Muscle layer of duodenum (tissue), 2 donors: Measurements from ENCODE around the gene P4HB.

Experiments used
- H3K27ac ChIP-seq: one replicate; pipeline ENCODE4 v1.7.0; 2013; ENCODE audit warnings: mild to moderate bottlenecking, low read length
- H3K27me3 ChIP-seq: one replicate; pipeline ENCODE4 v1.7.0; 2013; ENCODE audit warnings: low read depth, mild to moderate bottlenecking, control low read depth, low read length
- H3K36me3 ChIP-seq, 2 donors: one replicate each; pipeline ENCODE4 v1.7.0; 2013; ENCODE audit warnings: low read length in 2 of 2, control low read depth in 1 of 2, mild to moderate bottlenecking in 1 of 2; ENCODE audit not compliant: insufficient read depth in 2 of 2, control insufficient read depth in 1 of 2
- H3K4me1 ChIP-seq, 2 donors: one replicate each; pipeline ENCODE4 v1.7.0; 2013; ENCODE audit warnings: low read length in 2 of 2, mild to moderate bottlenecking in 2 of 2, control low read depth in 1 of 2, moderate library complexity in 1 of 2; ENCODE audit not compliant: insufficient read depth in 2 of 2, control insufficient read depth in 1 of 2
- H3K4me3 ChIP-seq, 2 donors: one replicate each; pipeline ENCODE4 v1.7.0; 2013; ENCODE audit warnings: low read length in 2 of 2, low read depth in 1 of 2, mild to moderate bottlenecking in 1 of 2
- H3K9me3 ChIP-seq, 2 donors: one replicate each; pipeline ENCODE4 v1.7.0; 2013; ENCODE audit warnings: low read length in 2 of 2, control low read depth in 1 of 2, mild to moderate bottlenecking in 1 of 2; ENCODE audit not compliant: control insufficient read depth in 1 of 2
- donor health status: healthy.

The P4HB gene

DNA sequence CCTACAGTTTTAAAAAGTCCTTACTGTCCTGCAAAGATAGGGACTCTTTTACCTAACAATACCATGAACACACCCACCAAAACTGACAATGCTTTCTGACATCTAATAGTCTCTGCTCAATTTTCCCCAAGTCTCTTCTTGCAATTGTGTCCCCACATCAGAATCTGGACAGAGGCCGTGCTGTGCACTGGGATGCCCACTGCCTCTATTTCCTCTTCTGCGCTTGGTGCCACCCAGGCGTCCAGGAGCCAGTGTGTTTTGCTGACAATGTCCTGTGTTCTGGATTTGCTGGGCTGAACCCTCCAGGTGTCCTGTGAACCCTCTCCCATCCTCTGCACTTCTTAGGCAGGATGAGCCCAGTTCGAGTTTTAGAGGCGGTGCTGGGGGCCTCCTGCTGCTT lies 17.2 kb upstream of the P4HB start:
- no peaks in the 10 kb centered on the region for H3K9me3 ChIP-seq
- peaks cover 0 to 5% of the 10 kb centered on the region in 2 donors for H3K4me1 ChIP-seq
- peaks cover 7 to 12% of the 10 kb centered on the region in 2 donors for H3K36me3 ChIP-seq
- no peaks in the 10 kb centered on the region for H3K27me3 ChIP-seq
- H3K27ac ChIP-seq, result no peak overlapping the region
- no peak overlapping the region for H3K4me3 ChIP-seq

DNA sequence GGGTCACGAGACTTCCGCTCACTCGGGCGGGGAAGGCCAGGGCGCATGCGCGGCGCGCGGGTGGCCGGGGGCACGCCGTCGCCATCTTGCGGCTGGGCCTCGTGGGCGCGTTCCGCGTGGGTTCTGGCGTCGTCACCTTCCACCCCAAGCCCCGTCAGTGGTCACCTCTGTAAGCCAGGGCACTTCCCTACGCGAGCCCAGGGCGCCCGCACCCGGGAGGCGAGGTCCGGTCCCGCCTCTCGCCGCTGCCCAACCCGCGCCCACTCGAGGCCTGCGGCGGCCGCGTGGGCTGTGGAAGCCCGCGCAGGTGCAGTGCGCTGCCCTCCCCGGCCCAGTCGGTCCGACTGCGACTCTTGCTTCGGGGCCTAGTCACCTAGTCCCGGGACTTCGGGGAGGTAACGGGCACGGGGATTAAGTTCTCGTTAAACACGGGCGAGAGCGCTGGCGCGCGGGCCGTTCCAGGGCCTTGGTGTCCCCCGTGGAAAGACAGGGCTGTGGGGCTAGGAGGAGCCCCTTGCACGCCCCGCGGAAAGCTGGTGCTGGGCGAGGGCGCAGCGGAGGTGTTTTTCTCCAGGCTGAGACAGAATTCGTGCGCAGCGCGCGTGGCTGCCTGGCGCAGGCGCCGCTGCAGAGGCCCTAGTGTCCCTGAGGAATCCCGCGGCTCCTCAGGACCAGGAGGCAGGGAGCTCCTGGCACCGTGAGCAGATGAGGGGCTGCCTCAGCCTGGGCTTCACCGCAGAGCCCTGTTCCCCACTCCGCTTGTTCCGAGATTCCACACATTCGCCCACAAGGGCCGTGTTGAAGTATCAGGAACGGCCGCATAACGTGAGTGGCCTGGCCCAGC lies 11.3 kb upstream of the P4HB start:
- peak overlapping the region; percentile 68 to 75 for H3K4me3 ChIP-seq
- H3K27ac ChIP-seq, result peak overlapping the region; percentile 93
- no peaks in the 10 kb centered on the region for H3K9me3 ChIP-seq
- peaks cover 0 to 46% of the 10 kb centered on the region in 2 donors for H3K4me1 ChIP-seq
- peaks cover 0 to 13% of the 10 kb centered on the region in 2 donors for H3K36me3 ChIP-seq
- H3K27me3 ChIP-seq, result no peaks in the 10 kb centered on the region

DNA sequence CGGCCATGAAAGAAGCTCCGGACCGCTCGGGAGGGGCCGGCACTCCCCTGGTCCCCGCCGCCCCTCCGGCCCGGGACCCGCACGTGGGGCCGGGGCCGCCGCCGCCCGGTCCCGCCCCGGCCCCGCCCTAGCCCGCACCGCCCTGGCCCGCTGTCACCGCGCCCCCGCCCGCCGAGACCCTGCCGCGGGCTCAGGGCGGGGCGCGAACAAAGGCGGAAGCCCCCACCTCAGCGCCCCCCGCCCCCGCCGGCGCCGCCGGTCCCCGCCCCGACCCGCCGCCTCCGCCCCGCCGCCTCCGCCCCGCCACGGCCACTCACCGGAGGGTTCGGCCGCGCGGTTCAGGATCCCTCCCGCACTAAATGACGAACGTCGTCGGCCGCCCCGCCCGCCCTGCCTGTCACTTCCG lies 10.6 kb upstream of the P4HB start, which contains the start of gene ARHGDIA:
Gene ARHGDIA (minus strand): TSS at position 357 of the 406 bp plus-strand sequence. CDS start 1,407 bp downstream, outside the sequence.
- H3K27me3 ChIP-seq, result no peaks in the 10 kb centered on the region
- H3K4me1 ChIP-seq, result peaks cover 0 to 52% of the 10 kb centered on the region in 2 donors
- no peaks in the 10 kb centered on the region for H3K9me3 ChIP-seq
- peak within 1 kb of the TSS; percentile 75 to 88 for H3K4me3 ChIP-seq
- peak within 1 kb of the TSS; percentile 95 for H3K27ac ChIP-seq
- peaks cover 0 to 16% of the 10 kb centered on the region in 2 donors for H3K36me3 ChIP-seq

DNA sequence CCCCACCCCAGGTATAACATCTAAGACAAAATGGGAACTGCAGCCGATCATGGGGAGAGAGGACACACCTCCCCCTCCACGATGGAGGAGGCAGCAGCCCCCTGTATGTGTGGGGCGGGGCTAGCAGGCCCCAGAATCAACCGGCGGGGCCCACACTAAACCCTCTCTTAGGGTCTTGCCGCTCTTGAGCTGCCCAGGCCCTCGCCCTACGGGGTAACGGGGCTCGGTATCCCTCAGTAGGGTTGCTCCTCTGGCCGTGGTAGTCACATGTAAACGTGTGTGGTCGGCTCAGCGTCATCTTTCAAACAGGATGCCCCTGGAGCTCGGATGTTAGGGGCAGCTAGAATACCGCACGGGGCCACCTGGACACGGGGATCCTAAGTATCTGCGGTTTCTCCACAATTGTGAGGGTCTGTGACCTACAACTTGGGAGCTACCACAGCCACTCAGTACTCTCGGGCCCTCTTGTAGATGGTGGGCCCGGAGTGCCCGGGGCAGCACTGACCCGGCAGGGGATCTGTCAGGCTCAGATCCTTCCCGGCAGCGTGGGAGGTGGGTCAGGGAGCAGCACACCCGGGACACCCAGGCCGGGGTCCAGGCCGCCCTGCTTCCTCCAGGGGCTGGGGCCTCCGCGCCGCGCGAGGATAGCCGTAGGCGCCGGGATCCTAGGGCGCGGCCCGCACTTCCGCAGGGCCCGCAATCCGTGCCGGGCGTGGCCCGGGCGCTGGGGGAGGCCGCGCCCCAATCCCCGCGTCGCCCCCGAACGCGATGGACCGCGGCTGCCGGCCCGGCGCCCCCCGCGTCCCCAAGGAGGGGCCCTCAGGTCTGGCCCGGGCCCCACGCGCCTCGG lies 10.0 kb upstream of the P4HB start:
- H3K27ac ChIP-seq, result peak overlapping the region; percentile 95
- H3K4me1 ChIP-seq, result peaks cover 0 to 54% of the 10 kb centered on the region in 2 donors
- H3K36me3 ChIP-seq, result peaks cover 0 to 20% of the 10 kb centered on the region in 2 donors
- no peaks in the 10 kb centered on the region for H3K9me3 ChIP-seq
- H3K4me3 ChIP-seq, result peak overlapping the region; percentile 74 to 88
- no peaks in the 10 kb centered on the region for H3K27me3 ChIP-seq

DNA sequence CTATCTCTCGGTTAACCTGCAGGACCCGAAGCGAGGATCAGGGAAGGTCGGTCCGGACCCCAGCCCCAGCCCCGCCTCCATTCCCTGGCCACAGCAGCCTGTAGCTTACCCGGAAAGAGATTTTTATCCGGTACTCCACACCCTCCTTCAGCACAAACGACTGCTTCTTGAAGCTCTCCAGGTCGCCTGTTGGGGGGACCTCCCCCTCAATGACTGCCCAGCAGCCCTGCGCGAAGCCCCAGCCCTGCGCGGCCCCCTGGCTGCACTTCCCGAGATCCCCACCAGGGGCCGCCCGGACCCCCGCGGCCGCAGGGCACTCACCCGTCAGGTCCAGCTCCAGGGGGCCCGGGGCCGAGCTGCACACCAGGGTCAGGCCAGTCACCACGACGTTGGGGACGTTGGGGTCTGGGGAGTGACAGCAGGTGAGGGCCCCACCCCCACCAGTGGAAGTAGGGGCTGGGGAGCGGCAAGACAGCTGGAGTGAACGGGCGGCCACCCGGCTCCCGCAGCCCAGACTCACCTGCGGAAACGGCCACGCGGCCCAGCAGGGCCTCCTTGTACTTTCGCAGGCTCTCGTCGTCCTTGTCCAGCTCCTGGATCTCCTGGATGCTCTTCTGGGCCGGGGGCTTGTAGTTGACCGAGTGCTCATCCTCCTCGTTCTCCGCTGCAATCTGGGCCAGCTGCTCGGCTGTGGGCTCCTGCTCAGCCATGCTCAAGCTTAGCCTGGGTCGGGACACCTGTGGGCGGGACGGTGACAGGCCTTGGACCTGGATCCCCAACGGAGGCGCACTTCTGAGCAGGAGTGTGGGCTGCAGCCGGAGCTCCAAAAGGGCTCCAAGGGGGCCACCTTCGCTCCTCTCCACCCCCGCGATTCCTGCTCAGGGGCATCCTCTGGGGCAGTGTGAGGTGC lies 9.1 kb upstream of the P4HB start:
- Histone ChIP-seq H3K36me3 (peaks cover 0 to 20% of the 10 kb centered on the region in 2 donors), H3K9me3 (no peaks in the 10 kb centered on the region), H3K4me1 (peaks cover 0 to 54% of the 10 kb centered on the region in 2 donors), H3K4me3 (peak overlapping the region; percentile 74 to 88), H3K27me3 (no peaks in the 10 kb centered on the region), H3K27ac (peak overlapping the region; percentile 95)

DNA sequence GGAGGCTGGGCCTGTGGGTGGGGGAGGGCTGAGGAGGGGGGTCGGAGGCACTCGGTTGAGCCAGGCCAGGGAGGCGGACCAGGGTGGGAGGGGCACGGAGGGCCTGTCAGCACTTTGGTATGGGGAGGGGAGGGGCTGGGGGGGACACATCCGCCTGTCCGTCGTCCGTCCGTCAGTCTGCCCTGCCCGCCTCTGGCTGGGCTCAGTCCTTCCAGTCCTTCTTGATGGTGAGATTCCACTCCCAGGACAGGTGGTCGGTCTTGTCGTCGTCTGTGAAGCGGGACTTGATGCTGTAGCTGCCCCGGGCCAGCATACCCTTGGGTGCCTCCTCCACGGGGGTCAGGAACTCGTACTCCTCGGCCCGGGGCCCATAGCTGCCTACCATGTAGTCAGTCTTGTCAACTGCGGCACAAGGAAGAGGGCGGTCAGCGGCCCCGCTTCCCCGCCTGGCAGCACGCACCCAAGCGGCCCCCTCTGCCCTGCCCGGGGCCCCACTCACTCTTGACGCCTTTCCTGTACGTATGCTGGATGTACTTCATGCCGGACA lies 8.4 kb upstream of the P4HB start:
- no peaks in the 10 kb centered on the region for H3K27me3 ChIP-seq
- no peak overlapping the region for H3K4me3 ChIP-seq
- no peak overlapping the region for H3K27ac ChIP-seq
- no peaks in the 10 kb centered on the region for H3K9me3 ChIP-seq
- peaks cover 0 to 21% of the 10 kb centered on the region in 2 donors for H3K36me3 ChIP-seq
- peaks cover 0 to 55% of the 10 kb centered on the region in 2 donors for H3K4me1 ChIP-seq

DNA sequence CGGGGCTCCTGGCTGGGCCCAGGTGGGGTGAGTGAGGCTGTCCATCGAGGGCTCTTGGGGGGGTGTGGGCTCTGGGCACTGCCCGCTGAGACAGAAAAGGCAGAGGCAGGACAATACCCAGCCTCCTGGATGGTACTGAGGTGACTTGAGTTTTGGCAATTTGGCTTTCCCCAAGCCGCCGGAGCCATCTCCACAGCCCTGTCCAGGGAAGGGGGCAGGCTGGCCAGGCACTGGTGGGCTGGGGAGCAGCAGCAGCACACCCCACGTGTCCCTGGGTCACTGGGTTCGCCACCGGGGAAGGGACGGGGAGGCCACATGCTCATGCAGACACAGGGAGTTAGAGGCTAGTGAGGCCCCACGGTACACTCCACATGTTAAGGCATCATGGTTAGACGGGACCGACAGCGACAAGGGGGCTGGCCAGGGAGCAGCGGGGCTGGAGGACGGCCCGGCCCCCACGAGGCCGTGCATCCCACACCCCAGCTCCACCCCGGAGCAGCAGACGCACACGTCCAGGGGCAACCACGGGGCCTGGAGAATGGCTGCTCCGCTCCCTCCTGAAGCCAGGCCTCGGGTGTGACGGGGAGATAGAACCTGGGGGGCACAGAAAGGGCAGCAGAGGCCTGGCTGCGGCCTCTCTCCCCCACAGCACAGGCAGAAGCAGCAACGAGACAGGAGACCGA lies 7.8 kb upstream of the P4HB start:
- Histone ChIP-seq H3K4me3 (no peak overlapping the region), H3K9me3 (no peaks in the 10 kb centered on the region), H3K27me3 (no peaks in the 10 kb centered on the region), H3K4me1 (peaks cover 0 to 61% of the 10 kb centered on the region in 2 donors), H3K27ac (no peak overlapping the region), H3K36me3 (peaks cover 0 to 25% of the 10 kb centered on the region in 2 donors)

DNA sequence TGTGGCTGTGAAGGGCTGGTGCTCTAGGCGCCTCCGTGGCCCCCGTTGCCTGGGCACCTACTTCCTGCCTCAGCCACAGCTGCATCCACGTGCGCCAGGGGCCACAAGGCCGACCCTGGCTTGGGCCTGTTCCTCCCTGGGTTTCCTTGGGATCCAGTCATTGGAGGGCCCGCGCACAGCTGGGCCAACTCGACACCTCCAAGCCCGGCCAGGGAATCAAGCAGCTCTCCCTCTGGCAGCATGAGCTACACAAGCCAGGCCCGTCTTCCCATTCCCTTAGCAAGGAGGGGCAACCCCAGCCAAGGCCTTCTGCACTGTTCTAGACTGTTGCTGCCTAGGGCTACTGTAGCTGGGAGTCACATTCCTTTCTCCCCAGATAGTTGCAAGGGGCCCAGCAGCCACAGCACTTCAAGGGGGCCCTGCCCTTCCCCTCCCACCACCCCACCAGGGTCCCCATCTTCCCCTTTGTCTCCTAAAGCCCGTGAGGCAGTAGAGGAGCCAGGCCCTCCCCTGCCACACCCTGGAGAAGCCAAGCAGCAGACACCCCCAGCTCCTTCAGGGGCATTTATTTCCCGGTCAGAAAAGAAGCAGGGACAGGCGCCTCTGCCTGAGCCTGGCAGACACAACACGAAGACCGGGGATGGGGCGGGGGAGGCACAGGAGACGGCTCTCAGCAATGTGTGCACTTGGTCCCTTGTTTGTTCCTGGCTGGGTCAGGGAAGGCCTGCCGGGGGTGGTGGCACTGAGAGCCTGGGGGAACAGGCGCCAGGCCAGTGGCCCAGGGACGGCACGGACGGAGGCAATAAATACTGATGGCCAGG lies 7.0 kb upstream of the P4HB start:
- Histone ChIP-seq H3K36me3 (peaks cover 0 to 25% of the 10 kb centered on the region in 2 donors), H3K27ac (peak overlapping the region; percentile 56), H3K4me3 (no peak overlapping the region)

DNA sequence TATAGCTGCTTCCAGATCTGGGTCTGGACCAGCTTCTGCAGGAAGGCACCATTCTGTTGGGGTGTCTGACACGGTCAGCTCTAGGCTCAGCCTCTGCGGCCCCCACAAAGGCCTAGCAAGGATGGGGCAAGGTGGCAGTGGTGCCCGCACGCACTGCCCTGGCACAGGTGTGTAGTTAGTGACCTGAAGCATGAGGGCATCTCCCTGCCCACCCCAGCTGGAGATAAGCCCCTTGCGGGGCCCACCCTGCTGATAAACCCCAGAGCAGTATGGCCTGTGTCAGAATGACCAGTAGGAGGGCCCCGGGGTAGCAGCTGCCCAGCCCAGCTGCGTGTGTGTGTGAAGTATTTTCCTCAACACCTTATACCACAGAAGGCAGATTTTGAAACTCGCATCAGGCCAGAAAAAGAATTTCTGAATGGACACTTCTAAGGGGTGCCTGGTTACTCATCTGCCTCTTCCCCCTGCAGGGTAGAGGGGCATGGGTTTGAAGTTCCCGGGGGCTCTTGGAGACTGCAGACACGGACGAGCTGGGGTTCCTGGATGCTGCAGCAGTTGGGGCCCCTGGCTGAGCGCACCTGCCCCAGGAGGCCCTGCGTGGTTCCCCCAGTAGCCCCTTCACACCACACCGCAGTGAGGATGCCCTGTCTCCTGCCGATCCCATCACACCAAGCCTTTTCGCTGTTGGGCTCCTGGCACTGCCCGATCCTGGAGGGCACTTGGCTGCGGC lies 6.3 kb upstream of the P4HB start:
- peak overlapping the region; percentile 54 for H3K27ac ChIP-seq
- H3K27me3 ChIP-seq, result no peaks in the 10 kb centered on the region
- no peaks in the 10 kb centered on the region for H3K9me3 ChIP-seq
- H3K4me1 ChIP-seq, result peaks cover 0 to 65% of the 10 kb centered on the region in 2 donors
- H3K4me3 ChIP-seq, result no peak overlapping the region
- H3K36me3 ChIP-seq, result peaks cover 0 to 25% of the 10 kb centered on the region in 2 donors

More for the DNA sequence above, 7.0 kb upstream of the P4HB start:
- Histone ChIP-seq H3K9me3 (no peaks in the 10 kb centered on the region), H3K4me1 (peaks cover 0 to 62% of the 10 kb centered on the region in 2 donors), H3K27me3 (no peaks in the 10 kb centered on the region)
